D721Med (cell line): ENCODE results near the gene NAE1.
"Not testable (repeated sequence)": the region's sequence is repeated elsewhere in the genome, so short reads cannot be mapped to it uniquely, and the experiment has no call there.

Experiments used
- DNase-seq: peaks from one replicate; pipeline ENCODE4 v3.0.0; 2011; ENCODE audit warnings: low spot score; ENCODE audit not compliant: insufficient read length
- FAIRE-seq: peaks from 2 replicates; lab custom pipeline; 2011; peaks lifted over from hg19 to GRCh38; lab: Jason Lieb, UNC
- TF ChIP-seq, protein P1 (sequence below): IDR thresholded peaks from 2 replicates; pipeline ENCODE4 v1.5.1; 2012; ENCODE audit warnings: mild to moderate bottlenecking, control low read depth; ENCODE audit not compliant: insufficient read depth; ENCODE audit errors: missing control alignments

NAE1 gene

DNA sequence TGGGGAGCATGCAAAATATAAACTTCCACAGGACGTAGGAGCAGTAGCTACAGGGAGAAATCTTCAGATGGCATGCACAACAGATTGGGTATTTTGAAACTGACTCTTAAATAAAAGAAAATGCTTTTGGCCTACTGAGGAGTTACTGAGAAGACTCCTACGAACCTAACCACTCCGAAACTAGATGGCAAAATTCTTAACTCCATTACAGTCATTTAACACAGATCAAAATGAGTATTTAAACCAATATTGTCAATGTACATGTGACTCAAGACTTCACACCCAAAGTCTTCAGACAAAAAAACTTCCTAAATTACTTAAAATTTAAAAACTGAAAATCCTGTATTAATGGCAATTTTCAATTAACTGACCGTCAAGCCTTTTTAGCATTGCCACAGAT lies 21.0 kb downstream of the NAE1 start:
- DNase-seq (no peak), FAIRE-seq (no peak)
- TF ChIP-seq, protein P1, sequence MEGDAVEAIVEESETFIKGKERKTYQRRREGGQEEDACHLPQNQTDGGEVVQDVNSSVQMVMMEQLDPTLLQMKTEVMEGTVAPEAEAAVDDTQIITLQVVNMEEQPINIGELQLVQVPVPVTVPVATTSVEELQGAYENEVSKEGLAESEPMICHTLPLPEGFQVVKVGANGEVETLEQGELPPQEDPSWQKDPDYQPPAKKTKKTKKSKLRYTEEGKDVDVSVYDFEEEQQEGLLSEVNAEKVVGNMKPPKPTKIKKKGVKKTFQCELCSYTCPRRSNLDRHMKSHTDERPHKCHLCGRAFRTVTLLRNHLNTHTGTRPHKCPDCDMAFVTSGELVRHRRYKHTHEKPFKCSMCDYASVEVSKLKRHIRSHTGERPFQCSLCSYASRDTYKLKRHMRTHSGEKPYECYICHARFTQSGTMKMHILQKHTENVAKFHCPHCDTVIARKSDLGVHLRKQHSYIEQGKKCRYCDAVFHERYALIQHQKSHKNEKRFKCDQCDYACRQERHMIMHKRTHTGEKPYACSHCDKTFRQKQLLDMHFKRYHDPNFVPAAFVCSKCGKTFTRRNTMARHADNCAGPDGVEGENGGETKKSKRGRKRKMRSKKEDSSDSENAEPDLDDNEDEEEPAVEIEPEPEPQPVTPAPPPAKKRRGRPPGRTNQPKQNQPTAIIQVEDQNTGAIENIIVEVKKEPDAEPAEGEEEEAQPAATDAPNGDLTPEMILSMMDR = no peak

DNA sequence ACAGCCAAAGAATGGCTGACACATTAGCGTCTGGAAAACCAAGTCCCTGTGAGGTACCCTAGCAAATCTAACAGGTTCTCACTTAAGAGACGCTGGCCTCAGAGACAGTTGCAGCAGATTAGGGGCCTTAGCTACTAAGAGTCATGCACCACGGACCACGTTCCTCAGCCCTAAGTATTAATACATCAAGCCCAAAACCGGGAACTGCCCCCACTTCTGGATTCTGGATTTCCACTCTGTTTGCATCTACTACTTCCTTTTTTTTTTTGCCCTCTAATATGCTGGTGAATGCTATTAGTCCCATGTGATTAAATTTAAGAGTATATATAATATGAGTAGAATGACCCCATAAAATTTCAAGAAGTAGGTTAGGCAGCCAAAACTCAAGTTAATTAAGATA lies 28.6 kb downstream of the NAE1 start:
- DNase-seq (no peak), FAIRE-seq (no peak)
- TF ChIP-seq, protein P1 = no peak

DNA sequence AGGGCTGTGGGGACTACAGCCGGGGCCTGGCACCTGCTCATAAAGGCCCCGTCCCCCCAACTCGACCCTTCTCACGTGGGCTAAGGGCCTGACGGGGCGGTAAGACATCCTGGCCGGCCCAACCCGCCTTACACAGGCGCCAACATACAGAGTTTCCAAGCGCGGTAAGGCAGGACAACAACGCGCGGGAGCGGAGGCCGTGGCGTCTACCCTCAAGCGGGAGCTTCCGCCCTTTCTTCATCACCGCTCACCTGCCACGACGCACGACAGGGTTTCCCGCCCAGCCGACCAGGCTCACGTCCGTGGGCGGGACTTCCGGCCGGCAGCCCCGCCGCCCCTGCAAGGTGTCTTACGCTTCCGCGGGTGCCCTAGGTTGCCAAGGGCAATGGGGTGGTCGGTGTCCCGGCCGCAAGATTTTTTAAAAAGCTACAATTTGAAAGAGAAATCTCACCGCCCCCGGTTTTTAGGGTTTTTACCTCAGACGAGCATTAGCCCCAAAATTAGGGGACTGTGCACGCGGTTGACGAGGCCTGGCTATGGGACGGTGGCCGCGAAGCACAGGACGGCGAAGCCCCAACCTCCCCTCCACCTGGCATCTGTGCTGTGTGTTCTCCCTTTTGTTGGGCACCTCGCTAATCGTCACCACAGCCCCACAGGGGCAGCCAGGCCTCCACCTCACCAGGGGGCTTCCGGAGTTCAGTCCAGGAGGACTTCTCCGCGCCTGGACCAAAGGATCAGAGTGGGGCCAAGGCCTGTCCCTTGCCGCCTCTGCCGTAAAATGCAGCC lies 29.3 kb downstream of the NAE1 start, which contains the start of gene TERB1:
Gene TERB1, minus strand, starts transcription at position 265 of the 786 bp plus-strand sequence. CDS start 4,786 bp downstream, outside the sequence.
- FAIRE-seq (no peak), DNase-seq (no peak)

DNA sequence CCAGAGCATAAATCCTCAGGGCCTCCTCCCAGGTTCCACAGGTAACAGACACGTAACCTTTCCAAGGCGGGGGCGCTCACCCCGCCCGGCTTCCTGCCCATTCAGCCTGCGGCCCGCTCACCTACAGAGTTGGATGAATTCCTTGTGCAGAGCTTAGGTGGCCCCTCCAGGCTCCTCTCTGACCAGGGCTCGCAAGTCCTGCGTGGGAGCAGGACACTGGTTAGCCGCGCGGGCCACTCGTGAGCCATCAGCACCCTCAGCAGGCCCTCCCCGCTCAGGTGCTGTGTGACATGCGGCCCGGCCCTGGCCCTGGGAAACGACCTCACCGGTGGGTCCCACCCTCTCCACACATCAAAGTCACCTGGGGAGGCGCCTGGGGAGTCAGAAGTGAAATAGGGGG lies 29.9 kb downstream of the NAE1 start:
- DNase-seq (no peak), FAIRE-seq (no peak)
- TF ChIP-seq, protein P1 = no peak

More for the DNA sequence above, 29.3 kb downstream of the NAE1 start, which contains the start of gene TERB1:
- TF ChIP-seq, protein P1 = no peak

DNA sequence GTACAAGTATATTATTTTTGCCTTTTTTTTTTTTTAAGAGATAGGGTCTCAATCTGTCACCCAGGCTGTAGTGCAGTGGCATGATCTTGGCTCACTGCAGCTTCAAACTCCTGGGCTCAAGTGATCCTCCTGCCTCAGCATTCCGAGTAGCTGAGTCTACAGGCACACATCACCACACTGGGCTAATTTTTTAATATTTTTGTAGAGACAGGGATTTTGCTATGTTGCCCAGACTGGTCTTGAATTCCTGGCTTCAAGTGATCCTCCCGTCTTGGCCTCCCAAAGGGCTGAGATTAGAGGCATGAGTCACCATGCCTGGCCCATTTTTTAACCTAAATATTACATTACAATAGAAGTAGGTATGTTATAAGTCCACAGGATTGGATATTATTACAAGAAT lies 32.6 kb downstream of the NAE1 start:
- TF ChIP-seq, protein P1 = no peak
- DNase-seq = no peak
- FAIRE-seq = no peak

DNA sequence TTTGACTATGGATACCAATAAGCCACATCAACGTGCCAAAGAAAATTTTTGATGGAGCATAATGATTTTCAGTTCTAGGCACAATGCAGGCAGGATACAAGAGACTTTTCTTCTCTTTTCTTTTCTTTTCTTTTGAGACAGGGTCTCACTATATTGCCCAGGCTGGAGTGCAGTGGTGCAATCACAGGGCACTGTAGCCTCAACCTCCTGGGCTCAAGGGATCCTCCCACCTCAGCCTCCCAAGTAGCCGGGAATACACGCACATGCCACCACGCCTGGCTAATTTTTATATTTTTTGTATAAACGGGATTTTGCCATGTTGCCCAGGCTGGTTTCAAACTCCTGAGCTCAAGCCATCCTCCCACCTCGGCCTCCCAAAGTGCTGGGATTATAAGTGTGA lies 36.8 kb downstream of the NAE1 start:
- not testable (repeated sequence) for DNase-seq, FAIRE-seq

DNA sequence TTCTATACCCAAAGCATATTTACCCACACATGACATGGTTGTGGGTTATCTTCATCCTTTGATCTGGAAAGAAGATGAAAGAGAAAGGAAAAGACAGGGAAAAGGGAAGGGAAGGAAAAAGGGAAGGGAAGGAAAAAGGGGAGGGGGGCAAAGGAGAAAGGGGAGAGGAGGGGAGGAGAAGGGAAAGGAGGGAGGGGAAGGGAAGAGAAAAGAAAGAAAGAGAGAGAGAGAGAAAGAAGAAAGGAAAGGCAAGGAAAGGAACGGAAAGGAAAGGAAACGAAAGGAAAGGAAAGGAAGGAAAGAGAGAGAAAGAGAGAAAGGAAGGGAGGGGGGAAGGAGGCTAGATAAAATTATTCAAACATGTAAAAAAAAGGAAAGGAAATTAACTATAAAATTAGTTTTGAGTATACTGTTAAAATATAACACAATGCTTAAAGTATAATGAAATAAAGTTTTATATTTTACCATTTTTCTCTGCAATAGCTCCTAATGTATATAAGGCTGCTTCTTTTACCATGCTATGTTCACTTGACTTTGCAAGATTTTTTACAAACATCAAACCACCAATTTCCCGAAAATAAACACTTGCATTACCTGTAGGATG lies 40.5 kb downstream of the NAE1 start:
- TF ChIP-seq, protein P1 = no peak
- FAIRE-seq = no peak
- no peak for DNase-seq
